Left kidney (tissue), 8 donors: ENCODE results near the gene ADGRG4. TPM values are rescaled to one million over a fixed set of nuclear protein-coding genes. Genes with fewer than 3 reads are reported as not detected.
"Not testable (repeated sequence)": the region's sequence is repeated elsewhere in the genome, so short reads cannot be mapped to it uniquely, and the experiment has no call there.

Experiments used
- DNase-seq: peaks from one replicate; pipeline ENCODE4 v3.0.0-alpha.2; 2013
- long read RNA-seq, 8 donors: transcript quantifications; one replicate each; lab custom pipeline, GENCODE V29; 2026
- polyA plus RNA-seq: library from polyadenylated mRNA; unstranded; fragments of 120-200 nt; gene quantifications from one replicate; pipeline ENCODE4 v1.2.1, GENCODE V29; 2013; ENCODE audit not compliant: insufficient read length

Gene ADGRG4
- not detected for polyA plus RNA-seq
- long read RNA-seq, donor 1: 0 reads
- long read RNA-seq, donor 2: 0 reads
- long read RNA-seq, donor 3: 0 reads
- long read RNA-seq, donor 4: 0 reads
- long read RNA-seq, donor 5: 0 reads
- long read RNA-seq, donor 6: 0 reads
- long read RNA-seq, donor 7: 0 reads
- long read RNA-seq, donor 8: 0 reads

- DNase-seq: not testable (repeated sequence)
These were observed at the start of gene ADGRG4 for GRCh38 chrX:136300721-136301120. Gene ADGRG4 (plus strand): TSS chrX:136300963. CDS start chrX:136308778, 7,815 bp downstream.

GRCh38 chrX:136251041-136251991 is 49.4 kb upstream of the ADGRG4 start, which contains the start of gene MAP7D3:
Gene MAP7D3 (minus strand): TSS chrX:136251400. CDS start chrX:136251358, 42 bp downstream.
- DNase-seq: peak; percentile 34

- DNase-seq: no peak
These were observed 45.2 kb upstream of the ADGRG4 start for GRCh38 chrX:136255541-136255940.

GRCh38 chrX:136256026-136256425 is 44.7 kb upstream of the ADGRG4 start:
- no peak for DNase-seq

GRCh38 chrX:136258951-136259350 is 41.8 kb upstream of the ADGRG4 start:
- DNase-seq: no peak

- DNase-seq: no peak
These were observed 41.2 kb upstream of the ADGRG4 start for GRCh38 chrX:136259543-136259942.

- DNase-seq: no peak
These were observed 40.0 kb upstream of the ADGRG4 start for GRCh38 chrX:136260776-136261175.

- no peak for DNase-seq
These were observed 39.4 kb upstream of the ADGRG4 start for GRCh38 chrX:136261321-136261720.

GRCh38 chrX:136262243-136262642 is 38.5 kb upstream of the ADGRG4 start:
- DNase-seq: no peak

GRCh38 chrX:136262812-136263315 is 37.9 kb upstream of the ADGRG4 start:
- no peak for DNase-seq

- DNase-seq: no peak
These were observed 33.9 kb upstream of the ADGRG4 start for GRCh38 chrX:136266828-136267227.

GRCh38 chrX:136268051-136269048 is 32.4 kb upstream of the ADGRG4 start:
- DNase-seq: no peak

GRCh38 chrX:136269921-136270320 is 30.8 kb upstream of the ADGRG4 start:
- no peak for DNase-seq

- no peak for DNase-seq
These were observed 29.5 kb upstream of the ADGRG4 start for GRCh38 chrX:136271300-136271699.

GRCh38 chrX:136272325-136272724 is 28.4 kb upstream of the ADGRG4 start:
- no peak for DNase-seq

GRCh38 chrX:136273986-136274385 is 26.8 kb upstream of the ADGRG4 start:
- DNase-seq: no peak

GRCh38 chrX:136275553-136275952 is 25.2 kb upstream of the ADGRG4 start:
- DNase-seq: no peak

GRCh38 chrX:136286375-136286774 is 14.4 kb upstream of the ADGRG4 start:
- DNase-seq: not testable (repeated sequence)

- DNase-seq: no peak
These were observed 8.9 kb upstream of the ADGRG4 start for GRCh38 chrX:136291824-136292223.

GRCh38 chrX:136292656-136293055 is 8.1 kb upstream of the ADGRG4 start:
- DNase-seq: no peak

GRCh38 chrX:136295380-136295779 is 5.4 kb upstream of the ADGRG4 start:
- no peak for DNase-seq

- no peak for DNase-seq
These were observed 2.3 kb downstream of the ADGRG4 start for GRCh38 chrX:136303041-136303440.
